PFSK-1 (cell line): ENCODE results near the gene SMCO1.

Source experiments
- POLR2AphosphoS5 ChIP-seq: IDR thresholded peaks from 2 replicates; pipeline ENCODE4 v1.6.1; 2012; ENCODE audit warnings: low read depth, mild to moderate bottlenecking, control low read depth, low read length, moderate library complexity
- TAF1 ChIP-seq: IDR thresholded peaks from 2 replicates; pipeline ENCODE4 v1.6.1; 2012; ENCODE audit warnings: low read length, control low read depth, borderline replicate concordance; ENCODE audit not compliant: insufficient read depth

DNA sequence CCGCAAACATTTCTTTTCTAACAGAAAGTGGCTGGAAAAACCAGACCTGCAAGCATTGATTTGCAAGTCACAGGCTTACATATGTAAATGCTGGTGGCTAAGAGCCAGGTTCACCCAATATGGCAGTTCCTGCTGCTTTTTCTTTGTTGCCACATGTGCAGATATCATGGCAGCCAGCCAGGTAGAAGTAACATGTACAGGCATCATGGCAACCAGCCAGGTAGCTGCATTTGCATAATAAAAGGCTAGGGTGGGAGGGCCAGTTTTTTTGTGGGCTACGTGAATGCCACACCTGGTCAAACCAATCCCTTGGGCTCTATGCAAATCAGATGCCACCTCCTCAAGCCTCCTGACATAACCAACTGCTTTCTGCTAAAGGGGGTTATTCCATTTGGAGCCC, 2.8 kb upstream of the SMCO1 start:
- TF ChIP-seq POLR2AphosphoS5: no peak
- no peak for TF ChIP-seq TAF1
